GM19099 (cell line): ENCODE results near the gene SFPQ.

ENCODE experiments used
- POLR2A ChIP-seq: IDR thresholded peaks from 3 replicates; pipeline ENCODE4 v1.6.1; 2011; ENCODE audit warnings: low read depth; ENCODE audit not compliant: insufficient read length; ENCODE audit errors: extremely low read depth

The SFPQ gene

DNA sequence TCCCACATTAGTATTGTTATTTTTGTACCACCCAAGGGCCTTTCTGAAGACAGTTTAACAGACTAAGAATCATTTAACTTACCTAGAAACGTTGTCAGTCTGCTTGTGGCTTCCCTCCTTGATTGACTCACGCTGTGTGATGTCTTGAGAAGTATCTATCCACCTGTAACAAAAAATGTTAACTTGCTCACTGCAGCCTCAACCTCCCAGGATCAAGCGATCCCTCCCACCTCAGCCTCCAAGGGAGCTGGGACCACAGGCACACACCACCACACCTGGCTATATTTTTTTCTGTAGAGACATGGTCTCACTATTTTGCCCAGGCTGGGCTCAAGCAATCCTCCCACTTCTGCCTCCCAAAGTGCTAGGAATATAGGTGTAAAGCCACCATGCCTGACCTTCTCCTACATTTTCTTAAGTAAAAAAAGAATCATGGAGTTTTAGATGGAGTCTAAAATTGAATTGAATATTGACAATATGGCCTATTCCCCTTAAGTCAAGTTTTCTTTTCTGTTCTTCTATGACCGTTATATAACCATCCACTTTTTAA, 15.6 kb downstream of the SFPQ start:
- no peak for TF ChIP-seq POLR2A

DNA sequence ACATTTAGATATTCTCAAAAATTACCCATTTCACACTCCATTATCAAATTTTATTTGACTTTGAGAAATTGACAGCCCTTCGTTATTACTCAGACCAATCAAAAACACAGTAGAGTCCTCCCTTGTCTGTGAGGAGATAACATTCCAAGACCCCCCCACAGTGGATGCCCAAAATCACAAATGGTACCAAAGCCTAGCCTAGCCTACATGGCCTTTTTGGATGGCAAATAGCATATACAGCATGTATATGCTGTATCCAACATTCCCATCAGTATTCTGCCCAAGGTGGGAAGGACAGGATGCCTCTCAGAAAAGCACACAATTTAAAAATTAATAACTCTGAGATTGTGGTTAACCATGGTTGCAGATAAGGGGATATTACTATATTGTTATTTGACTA, 17.3 kb downstream of the SFPQ start:
- no peak for TF ChIP-seq POLR2A

DNA sequence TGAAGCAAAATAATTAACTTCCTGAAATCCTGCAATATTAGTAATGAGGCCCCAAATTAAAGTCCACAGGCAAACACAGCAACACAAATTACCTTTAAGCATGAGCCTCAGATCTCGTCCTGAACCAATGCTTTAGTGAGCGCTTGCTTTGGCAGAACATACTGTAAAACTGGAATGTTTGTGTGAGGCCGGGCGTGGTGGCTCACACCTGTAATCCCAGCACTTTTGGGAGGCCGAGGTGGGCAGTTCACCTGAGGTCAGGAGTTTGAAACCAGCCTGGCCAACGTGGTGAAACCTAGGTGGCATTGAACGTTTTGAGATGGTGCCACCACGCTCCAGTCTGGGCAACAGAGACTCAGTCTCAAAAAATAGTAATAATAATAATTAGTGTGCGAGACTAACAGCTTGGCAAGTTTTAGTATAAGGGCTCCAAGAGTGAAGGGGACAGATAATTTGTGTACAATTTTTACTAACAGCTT, 17.8 kb downstream of the SFPQ start:
- no peak for TF ChIP-seq POLR2A

DNA sequence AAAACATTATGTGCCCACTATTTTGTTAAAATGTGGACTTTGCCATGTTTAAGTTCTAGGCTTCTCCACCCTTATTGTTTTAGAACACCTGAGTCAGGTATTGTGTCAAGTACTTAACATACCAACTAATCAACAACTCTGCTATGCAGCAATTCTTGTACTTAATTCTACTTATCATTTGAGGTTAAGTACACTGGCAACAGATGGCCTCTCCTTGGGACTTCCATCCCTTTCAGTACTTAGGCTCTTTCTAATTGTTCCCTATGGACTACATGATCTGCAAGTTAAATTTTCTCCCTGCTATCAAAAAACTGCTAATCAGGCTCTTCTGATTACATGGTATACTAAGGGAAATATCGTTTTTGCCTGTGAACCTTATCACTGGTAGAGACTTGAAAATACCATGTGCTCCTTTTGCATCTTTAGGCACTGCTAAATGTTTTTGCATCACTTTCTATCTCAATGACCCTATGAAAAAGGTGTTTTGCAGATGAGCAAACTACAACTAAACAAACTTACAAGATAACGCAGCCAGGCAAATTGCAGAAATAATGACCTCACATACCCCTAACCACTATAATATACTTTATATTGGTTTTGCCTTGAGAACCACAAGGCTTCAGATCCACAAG, 18.9 kb downstream of the SFPQ start:
- TF ChIP-seq POLR2A, result no peak

DNA sequence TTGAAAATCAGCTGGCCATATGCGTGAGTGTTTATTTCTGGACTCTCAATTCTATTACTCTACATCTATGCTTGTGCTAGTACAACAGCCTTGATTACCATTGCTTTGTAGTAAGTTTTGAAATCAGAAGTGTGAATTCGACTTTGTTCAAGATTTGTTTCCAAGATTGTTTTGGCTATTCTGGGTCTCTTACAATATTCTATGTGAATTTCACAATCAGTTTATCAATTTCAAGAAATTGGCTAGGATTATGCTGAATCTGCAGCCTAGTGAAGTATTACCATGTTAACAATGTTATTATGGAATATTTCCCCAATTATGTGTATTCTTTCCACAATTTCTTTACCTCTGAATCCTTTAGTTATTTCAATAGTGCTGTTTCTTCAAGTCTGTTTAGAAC, 19.5 kb downstream of the SFPQ start:
- no peak for TF ChIP-seq POLR2A

DNA sequence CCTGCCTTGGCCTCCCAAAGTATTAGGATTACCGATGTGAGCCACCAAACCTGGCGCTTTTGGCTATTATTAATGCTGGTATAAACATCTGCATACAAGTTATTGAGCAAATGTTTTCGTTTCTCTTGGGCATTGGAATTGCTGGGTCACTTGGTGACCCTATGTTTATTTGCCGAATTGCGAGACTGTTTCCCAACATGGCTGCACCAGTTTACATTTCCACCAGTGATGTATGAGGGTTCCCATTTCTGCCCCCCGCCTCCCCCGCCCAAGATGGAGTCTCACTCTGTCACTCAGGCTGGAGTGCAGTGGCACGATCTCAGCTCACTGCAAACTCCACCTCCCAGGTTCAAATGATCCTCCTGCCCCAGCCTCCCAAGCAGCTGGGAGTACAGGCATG, 20.9 kb downstream of the SFPQ start:
- TF ChIP-seq POLR2A, result no peak

DNA sequence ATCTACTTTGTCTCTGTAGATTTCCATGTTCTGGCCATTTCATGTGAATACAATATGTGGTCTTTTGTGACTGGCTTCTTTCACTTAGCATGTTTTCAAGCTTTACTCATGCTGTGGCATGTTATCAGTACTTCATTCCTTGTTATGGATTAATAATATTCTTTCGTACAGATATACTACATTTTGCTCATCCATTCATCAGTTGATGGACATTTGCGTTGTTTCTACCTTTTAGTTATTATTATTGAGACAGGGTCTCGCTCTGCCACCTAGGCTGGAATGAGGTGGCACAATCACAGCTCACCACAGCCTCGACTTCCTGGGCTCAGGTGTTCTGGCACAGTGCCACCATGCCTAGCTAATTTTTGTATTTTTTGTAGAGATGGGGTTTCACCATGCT, 21.4 kb downstream of the SFPQ start:
- no peak for TF ChIP-seq POLR2A

DNA sequence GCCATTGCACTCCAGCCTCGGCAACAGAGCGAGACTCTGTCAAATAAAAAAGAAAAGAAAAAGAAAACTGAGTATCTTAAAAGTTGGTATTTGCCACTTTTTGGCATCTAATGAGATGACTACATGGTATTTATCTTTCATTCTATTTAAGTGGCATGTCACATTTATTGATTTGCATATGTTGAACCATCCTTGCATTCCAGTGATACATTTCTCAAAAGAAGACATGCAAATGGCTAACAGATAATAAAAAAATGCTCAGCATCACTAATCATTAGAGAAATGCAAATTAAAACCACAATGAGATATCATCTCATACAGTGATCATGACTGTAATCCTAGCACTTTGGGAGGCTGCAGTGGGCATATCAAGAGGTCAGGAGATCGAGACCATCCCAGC, 28.1 kb downstream of the SFPQ start:
- no peak for TF ChIP-seq POLR2A

DNA sequence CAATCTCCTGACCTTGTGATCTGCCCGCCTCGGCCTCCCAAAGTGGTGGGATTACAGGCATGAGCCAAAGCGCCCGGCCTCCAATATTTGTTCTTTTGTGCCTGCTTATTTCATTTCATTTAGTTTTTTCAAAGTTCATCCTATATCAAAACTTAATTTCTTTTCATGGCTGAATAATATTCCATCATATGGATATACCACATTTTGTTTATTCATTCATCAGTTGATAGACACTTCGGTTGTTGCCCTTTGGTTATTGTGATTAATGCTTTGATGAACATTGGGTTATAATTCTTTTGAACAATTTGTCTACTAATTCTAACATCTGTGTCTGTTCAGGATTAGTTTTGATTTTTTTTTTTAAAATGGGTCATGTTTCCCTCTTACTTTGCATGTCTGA, 41.7 kb downstream of the SFPQ start:
- TF ChIP-seq POLR2A, result no peak

DNA sequence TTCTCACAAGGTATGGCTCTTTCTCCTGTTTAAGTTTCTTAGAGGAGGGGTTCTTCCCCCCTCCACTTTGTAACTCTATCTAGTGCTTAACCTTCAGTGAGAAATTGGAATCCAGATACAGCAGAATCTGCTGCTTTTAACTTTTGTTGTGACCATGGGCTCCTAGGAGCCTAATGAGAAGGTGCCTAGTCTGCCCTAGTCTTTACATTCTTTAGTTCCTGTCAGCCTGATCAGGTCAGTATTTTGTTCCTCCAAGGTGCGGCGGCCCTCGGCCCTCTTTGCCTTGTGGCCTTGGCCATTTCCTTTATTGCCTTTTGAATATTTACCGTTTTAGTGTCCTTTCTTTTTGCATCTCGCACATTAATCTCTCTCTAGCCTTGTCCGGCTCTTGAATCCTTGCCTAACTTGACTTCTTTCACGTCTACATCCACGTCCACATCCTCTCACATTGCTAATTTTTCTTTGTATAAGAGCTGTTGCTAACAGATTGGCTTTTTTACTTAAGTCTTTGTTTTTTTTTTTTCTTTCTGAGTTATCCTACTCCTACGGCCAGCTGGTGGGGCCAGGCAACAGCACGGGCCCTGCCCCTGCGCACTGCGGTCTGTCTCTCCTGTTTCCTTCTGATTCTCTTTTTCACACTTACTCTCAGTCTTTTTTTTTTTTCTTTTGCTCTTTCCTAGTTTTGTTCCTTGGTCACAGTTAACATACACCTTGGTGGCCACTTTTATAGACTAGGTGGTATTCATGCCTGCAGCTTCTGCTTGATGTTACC, 49.0 kb downstream of the SFPQ start:
- TF ChIP-seq POLR2A, result no peak

DNA sequence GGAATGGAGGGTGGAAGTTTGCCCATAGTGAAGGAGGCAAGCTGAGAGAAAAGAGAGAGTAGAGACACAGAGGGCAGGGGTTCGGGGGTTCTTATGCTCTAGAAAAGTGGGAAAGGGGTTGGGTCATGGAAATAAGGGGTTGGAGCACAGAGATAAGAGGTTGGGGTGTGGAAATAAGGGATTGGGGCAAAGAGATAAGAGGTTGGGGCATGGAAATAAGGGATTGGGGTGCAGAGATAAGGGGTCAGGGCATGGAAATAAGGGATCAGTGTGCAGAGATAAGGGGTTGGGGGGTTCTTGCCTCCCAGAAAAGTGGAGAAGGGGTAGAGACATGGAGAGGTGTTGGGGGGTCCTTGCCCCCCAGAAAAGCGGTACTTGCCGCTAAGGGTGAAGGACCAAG, 56.2 kb downstream of the SFPQ start:
- no peak for TF ChIP-seq POLR2A
